ENCODE data around the gene PLP1.
"Not testable (repeated sequence)": the region's sequence is repeated elsewhere in the genome, so short reads cannot be mapped to it uniquely, and the experiment has no call there.

Gene PLP1

GRCh38 chrX:103781062-103781402, 4.4 kb downstream of the PLP1 start:
- DNase-seq (ENCODE audit: low spot score) = no peak

GRCh38 chrX:103781706-103782105, 5.1 kb downstream of the PLP1 start:
- no peak for DNase-seq (ENCODE audit: low spot score)

GRCh38 chrX:103782640-103783039, 6.0 kb downstream of the PLP1 start:
- DNase-seq (ENCODE audit: low spot score) = peak; percentile 81

- DNase-seq (ENCODE audit: low spot score) = no peak
Observed at GRCh38 chrX:103783196-103783595, 6.6 kb downstream of the PLP1 start.

- DNase-seq (ENCODE audit: low spot score) = no peak
Observed at GRCh38 chrX:103783971-103784370, 7.3 kb downstream of the PLP1 start.

GRCh38 chrX:103789004-103789403, 12.4 kb downstream of the PLP1 start:
- no peak for DNase-seq (ENCODE audit: low spot score)

- no peak for DNase-seq (ENCODE audit: low spot score)
Observed at GRCh38 chrX:103791228-103791627, 14.6 kb downstream of the PLP1 start.

- DNase-seq (ENCODE audit: low spot score) = no peak
Observed at GRCh38 chrX:103791826-103792485, 15.3 kb downstream of the PLP1 start.

GRCh38 chrX:103792916-103793544, 16.4 kb downstream of the PLP1 start:
- DNase-seq (ENCODE audit: low spot score) = no peak

GRCh38 chrX:103793545-103793940, 16.9 kb downstream of the PLP1 start:
- DNase-seq (ENCODE audit: low spot score) = no peak

GRCh38 chrX:103794119-103794518, 17.5 kb downstream of the PLP1 start:
- DNase-seq (ENCODE audit: low spot score) = no peak

GRCh38 chrX:103797691-103798090, 21.1 kb downstream of the PLP1 start:
- no peak for DNase-seq (ENCODE audit: low spot score)

GRCh38 chrX:103800318-103800717, 23.7 kb downstream of the PLP1 start:
- DNase-seq (ENCODE audit: low spot score) = no peak

- no peak for DNase-seq (ENCODE audit: low spot score)
Observed at GRCh38 chrX:103805860-103806259, 29.2 kb downstream of the PLP1 start.

GRCh38 chrX:103806862-103807474, 30.3 kb downstream of the PLP1 start:
- DNase-seq (ENCODE audit: low spot score) = no peak

GRCh38 chrX:103811858-103812257, 35.2 kb downstream of the PLP1 start:
- no peak for DNase-seq (ENCODE audit: low spot score)

- not testable (repeated sequence) for DNase-seq (ENCODE audit: low spot score)
Observed at GRCh38 chrX:103817101-103817500, 40.5 kb downstream of the PLP1 start.

GRCh38 chrX:103817502-103817901, 40.9 kb downstream of the PLP1 start:
- no peak for DNase-seq (ENCODE audit: low spot score)

- DNase-seq (ENCODE audit: low spot score) = no peak
Observed at GRCh38 chrX:103818842-103819619, 42.4 kb downstream of the PLP1 start.

GRCh38 chrX:103820802-103821201, 44.2 kb downstream of the PLP1 start:
- DNase-seq (ENCODE audit: low spot score) = not testable (repeated sequence)

- DNase-seq (ENCODE audit: low spot score) = no peak
Observed at GRCh38 chrX:103823591-103823990, 47.0 kb downstream of the PLP1 start.

GRCh38 chrX:103825881-103826280, 49.2 kb downstream of the PLP1 start:
- DNase-seq (ENCODE audit: low spot score) = no peak

GRCh38 chrX:103828529-103828928, 51.9 kb downstream of the PLP1 start:
- no peak for DNase-seq (ENCODE audit: low spot score)

All from putamen (tissue), 1 donor.